GM12878 (cell line): ENCODE results near the gene PRDM2. TPM values are rescaled to one million over a fixed set of nuclear protein-coding genes. Genes with fewer than 3 reads are reported as not detected.
A peak's percentile ranks its signal among the peaks of the same experiment; 100 is the strongest.

Experiments used
- ASH2L ChIP-seq: fragments of 300-600, 200-600 bp; sonication (generic); IDR thresholded peaks from 2 replicates; pipeline ENCODE4 v1.6.1; 2017; ENCODE audit warnings: low read depth, mild to moderate bottlenecking, borderline replicate concordance
- BCL11A ChIP-seq: IDR thresholded peaks from 2 replicates; pipeline ENCODE4 v1.6.1; 2011; ENCODE audit warnings: low read depth, low read length
- BHLHE40 ChIP-seq, 2 experiments: fragments of 450-650 bp in 1 of 2; IDR thresholded peaks; 2 replicates each; pipeline ENCODE4 v1.6.1; 2011 to 2017; ENCODE audit warnings: low read depth in 2 of 2, borderline replicate concordance in 1 of 2, improper control_type of control experiment in 1 of 2, low read length in 1 of 2, mild to moderate bottlenecking in 1 of 2
- CBFB ChIP-seq: IDR thresholded peaks from 2 replicates; pipeline ENCODE4 v1.6.1; 2016; ENCODE audit warnings: antibody characterized with exemption, low read depth
- CHD4 ChIP-seq: fragments of 200-600 bp; sonication (generic); IDR thresholded peaks from 2 replicates; pipeline ENCODE4 v1.6.1; 2016; ENCODE audit warnings: mild to moderate bottlenecking
- CREB1 ChIP-seq: IDR thresholded peaks from 2 replicates; pipeline ENCODE4 v1.6.1; 2012; ENCODE audit warnings: low read depth, mild to moderate bottlenecking, inconsistent platforms
- EGR1 ChIP-seq, 2 experiments: IDR thresholded peaks; 1 replicate in 1 of 2; 2 replicates in 1 of 2; pipeline ENCODE4 v1.6.1; 2011 to 2012; ENCODE audit warnings: low read depth in 2 of 2, low read length in 2 of 2, borderline replicate concordance in 1 of 2, mild to moderate bottlenecking in 1 of 2, moderate library complexity in 1 of 2
- FOXK2 ChIP-seq: fragments of 450-650 bp; IDR thresholded peaks from 2 replicates; pipeline ENCODE4 v1.6.1; 2017; ENCODE audit warnings: mild to moderate bottlenecking, moderate library complexity
- FOXM1 ChIP-seq: IDR thresholded peaks from 2 replicates; pipeline ENCODE4 v1.6.1; 2012; ENCODE audit warnings: low read depth, mild to moderate bottlenecking, inconsistent platforms, low read length, moderate library complexity
- IKZF1 ChIP-seq: fragments of 450-650 bp; conservative IDR thresholded peaks from 2 replicates; pipeline ENCODE4 v1.6.1; 2017; ENCODE audit warnings: antibody characterized with exemption, mild to moderate bottlenecking
- IKZF2 ChIP-seq, 2 experiments: fragments of 450-650 bp; IDR thresholded peaks; 2 replicates each; pipeline ENCODE4 v1.6.1; 2017; ENCODE audit warnings: mild to moderate bottlenecking in 2 of 2, moderate library complexity in 2 of 2
- MLLT1 ChIP-seq: fragments of 450-650 bp; IDR thresholded peaks from 2 replicates; pipeline ENCODE4 v1.6.1; 2016; ENCODE audit warnings: mild to moderate bottlenecking
- MYB ChIP-seq: fragments of 150-350 bp; IDR thresholded peaks from 2 replicates; pipeline ENCODE4 v1.6.1; 2014; ENCODE audit warnings: mild to moderate bottlenecking, low read depth, low read length, borderline replicate concordance
- NFYB ChIP-seq: IDR thresholded peaks from 2 replicates; pipeline ENCODE4 v1.6.1; 2011; ENCODE audit warnings: low read depth, mild to moderate bottlenecking, low read length, improper control_type of control experiment, moderate library complexity; ENCODE audit not compliant: insufficient read depth
- PML ChIP-seq: IDR thresholded peaks from 2 replicates; pipeline ENCODE4 v1.6.1; 2012; ENCODE audit warnings: low read length, inconsistent platforms
- SIX5 ChIP-seq: IDR thresholded peaks from 2 replicates; pipeline ENCODE4 v1.6.1; 2011; ENCODE audit warnings: mild to moderate bottlenecking, low read depth, low read length, moderate library complexity; ENCODE audit not compliant: severe bottlenecking
- STAT1 ChIP-seq: fragments of 450-650 bp; conservative IDR thresholded peaks from 2 replicates; pipeline ENCODE4 v1.6.1; 2014; ENCODE audit warnings: antibody characterized with exemption, mild to moderate bottlenecking
- TARDBP ChIP-seq: IDR thresholded peaks from 2 replicates; pipeline ENCODE4 v1.6.1; 2016; ENCODE audit warnings: borderline replicate concordance
- ZBTB33 ChIP-seq: fragments of 450-650 bp; IDR thresholded peaks from 2 replicates; pipeline ENCODE4 v1.6.1; 2017; ENCODE audit warnings: mild to moderate bottlenecking
- ZNF217 ChIP-seq: fragments of 450-650 bp; IDR thresholded peaks from 2 replicates; pipeline ENCODE4 v1.6.1; 2017; ENCODE audit warnings: antibody characterized with exemption, mild to moderate bottlenecking
- polyA plus RNA-seq, 11 experiments: library from polyadenylated mRNA; depleted of rRNA in 4 of 11; unstranded in 6 of 11; stranded (reverse) in 5 of 11; fragments of >200 nt; fragmentation: Nextera tagmentation in 4 of 11; fragmentation: Illumina TruSeq in 1 of 11; extraction: Ambion mirVana in 4 of 11; extraction: Trizol in 1 of 11; gene quantifications; 1 replicate in 1 of 11; 2 replicates in 10 of 11; pipeline versions ENCODE4 v1.2.1 to v1.2.3, GENCODE V29; 2011 to 2016; ENCODE audit warnings: inconsistent platforms in 2 of 11, missing spikeins in 2 of 11, low read depth in 1 of 11
- total RNA-seq, 4 experiments: library from RNA; depleted of rRNA in 3 of 4; stranded (reverse); fragments of >200 nt in 3 of 4; fragmentation: Illumina TruSeq in 1 of 4; extraction: Trizol in 1 of 4; gene quantifications; 2 replicates each; pipeline versions ENCODE4 v1.2.1 to v1.2.3, GENCODE V29; 2013 to 2021
- TF ChIP-seq, protein P1 (sequence below): fragments of 450-650 bp; IDR thresholded peaks from 2 replicates; pipeline ENCODE4 v1.6.1; 2017; ENCODE audit warnings: mild to moderate bottlenecking, low read depth, inconsistent platforms; ENCODE audit not compliant: poor library complexity, severe bottlenecking
- TF ChIP-seq, protein P2 (sequence below): fragments of 150-350 bp; IDR thresholded peaks from 2 replicates; pipeline ENCODE4 v1.6.1; 2016; ENCODE audit warnings: low read depth, low read length

The PRDM2 gene
- total and polyA plus RNA-seq, 10 of the 15 experiments (the other 5 are each of a cell fraction or from before 2014, with no cell fraction given): 8.4 to 45.1 (median 23.5) TPM

DNA sequence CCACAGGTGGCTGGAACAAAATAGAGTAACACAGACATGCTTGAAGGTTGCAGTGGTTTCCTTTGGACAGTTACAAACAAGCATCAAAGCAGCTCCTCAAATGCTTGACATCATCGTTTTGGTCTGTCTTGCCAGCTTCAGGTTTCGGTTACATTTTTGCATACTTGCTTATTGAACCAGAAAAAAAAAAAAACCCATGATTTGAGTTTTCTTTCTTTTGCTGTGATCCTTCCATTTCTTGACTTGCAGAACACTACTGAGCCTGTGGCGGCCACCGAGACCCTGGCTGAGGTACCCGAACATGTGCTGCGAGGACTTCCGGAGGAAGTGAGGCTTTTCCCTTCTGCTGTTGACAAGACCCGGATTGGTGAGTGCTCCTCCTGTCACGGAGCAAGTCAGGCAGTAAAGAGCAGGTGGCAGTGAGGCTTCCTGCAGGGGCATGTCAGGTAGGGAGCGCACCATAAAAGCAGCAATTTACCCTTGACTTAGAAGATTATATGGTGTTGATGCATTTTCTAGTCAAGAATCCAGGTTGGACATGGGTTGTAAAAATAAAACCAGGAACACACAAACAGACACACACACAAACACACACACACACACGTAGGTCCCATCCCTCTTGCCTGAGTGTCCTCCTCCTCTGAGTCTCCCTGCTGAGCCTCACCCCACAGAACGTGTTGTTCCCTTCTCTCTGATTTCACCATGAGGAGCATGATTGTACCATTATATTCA is 30.9 kb downstream of the PRDM2 start (continued):
- TF ChIP-seq, protein P1, sequence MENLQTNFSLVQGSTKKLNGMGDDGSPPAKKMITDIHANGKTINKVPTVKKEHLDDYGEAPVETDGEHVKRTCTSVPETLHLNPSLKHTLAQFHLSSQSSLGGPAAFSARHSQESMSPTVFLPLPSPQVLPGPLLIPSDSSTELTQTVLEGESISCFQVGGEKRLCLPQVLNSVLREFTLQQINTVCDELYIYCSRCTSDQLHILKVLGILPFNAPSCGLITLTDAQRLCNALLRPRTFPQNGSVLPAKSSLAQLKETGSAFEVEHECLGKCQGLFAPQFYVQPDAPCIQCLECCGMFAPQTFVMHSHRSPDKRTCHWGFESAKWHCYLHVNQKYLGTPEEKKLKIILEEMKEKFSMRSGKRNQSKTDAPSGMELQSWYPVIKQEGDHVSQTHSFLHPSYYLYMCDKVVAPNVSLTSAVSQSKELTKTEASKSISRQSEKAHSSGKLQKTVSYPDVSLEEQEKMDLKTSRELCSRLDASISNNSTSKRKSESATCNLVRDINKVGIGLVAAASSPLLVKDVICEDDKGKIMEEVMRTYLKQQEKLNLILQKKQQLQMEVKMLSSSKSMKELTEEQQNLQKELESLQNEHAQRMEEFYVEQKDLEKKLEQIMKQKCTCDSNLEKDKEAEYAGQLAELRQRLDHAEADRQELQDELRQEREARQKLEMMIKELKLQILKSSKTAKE: peak; percentile 83
- TF ChIP-seq SIX5 (peak; percentile 13), NFYB (peak; percentile 53; the same call in 1 of the 2 replicates), TARDBP (peak; percentile 19; the same call in 1 of the 2 replicates), ZNF217 (no peak), MLLT1 (peak; percentile 55), MYB (no peak; the same call in 1 of the 2 replicates), FOXM1 (no peak; the same call in 1 of the 2 replicates), STAT1 (no peak), CREB1 (peak; percentile 67), BCL11A (no peak; the same call in 1 of the 2 replicates), PML (peak; percentile 80), CBFB (no peak; the same call in 1 of the 2 replicates), IKZF1 (no peak; the same call in 1 of the 2 replicates), IKZF2 (IDR thresholded peaks at IDR 0.05) (peak; percentile 43 to 69; a peak in 3 of 4 replicates), EGR1 (IDR thresholded peaks at IDR 0.05; ENCODE audit: borderline replicate concordance in 1 of 2, low read depth in 2 of 2, low read length in 2 of 2) (no peak), BHLHE40 (IDR thresholded peaks at IDR 0.05; ENCODE audit: borderline replicate concordance in 1 of 2, low read depth in 2 of 2, low read length in 1 of 2) (peak; percentile 75 to 79), ASH2L (no peak), FOXK2 (no peak), CHD4 (no peak), ZBTB33 (no peak)
- TF ChIP-seq, protein P2, sequence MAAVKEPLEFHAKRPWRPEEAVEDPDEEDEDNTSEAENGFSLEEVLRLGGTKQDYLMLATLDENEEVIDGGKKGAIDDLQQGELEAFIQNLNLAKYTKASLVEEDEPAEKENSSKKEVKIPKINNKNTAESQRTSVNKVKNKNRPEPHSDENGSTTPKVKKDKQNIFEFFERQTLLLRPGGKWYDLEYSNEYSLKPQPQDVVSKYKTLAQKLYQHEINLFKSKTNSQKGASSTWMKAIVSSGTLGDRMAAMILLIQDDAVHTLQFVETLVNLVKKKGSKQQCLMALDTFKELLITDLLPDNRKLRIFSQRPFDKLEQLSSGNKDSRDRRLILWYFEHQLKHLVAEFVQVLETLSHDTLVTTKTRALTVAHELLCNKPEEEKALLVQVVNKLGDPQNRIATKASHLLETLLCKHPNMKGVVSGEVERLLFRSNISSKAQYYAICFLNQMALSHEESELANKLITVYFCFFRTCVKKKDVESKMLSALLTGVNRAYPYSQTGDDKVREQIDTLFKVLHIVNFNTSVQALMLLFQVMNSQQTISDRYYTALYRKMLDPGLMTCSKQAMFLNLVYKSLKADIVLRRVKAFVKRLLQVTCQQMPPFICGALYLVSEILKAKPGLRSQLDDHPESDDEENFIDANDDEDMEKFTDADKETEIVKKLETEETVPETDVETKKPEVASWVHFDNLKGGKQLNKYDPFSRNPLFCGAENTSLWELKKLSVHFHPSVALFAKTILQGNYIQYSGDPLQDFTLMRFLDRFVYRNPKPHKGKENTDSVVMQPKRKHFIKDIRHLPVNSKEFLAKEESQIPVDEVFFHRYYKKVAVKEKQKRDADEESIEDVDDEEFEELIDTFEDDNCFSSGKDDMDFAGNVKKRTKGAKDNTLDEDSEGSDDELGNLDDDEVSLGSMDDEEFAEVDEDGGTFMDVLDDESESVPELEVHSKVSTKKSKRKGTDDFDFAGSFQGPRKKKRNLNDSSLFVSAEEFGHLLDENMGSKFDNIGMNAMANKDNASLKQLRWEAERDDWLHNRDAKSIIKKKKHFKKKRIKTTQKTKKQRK: no peak
